Fibroblast of skin of right biceps (primary cell): ENCODE results near the gene ARHGAP11A.
"Not testable (repeated sequence)": the region's sequence is repeated elsewhere in the genome, so short reads cannot be mapped to it uniquely, and the experiment has no call there.

ENCODE experiments used
- DNase-seq: peaks from one replicate; pipeline ENCODE4 v3.0.0-alpha.2; 2013

Gene ARHGAP11A, protein sequence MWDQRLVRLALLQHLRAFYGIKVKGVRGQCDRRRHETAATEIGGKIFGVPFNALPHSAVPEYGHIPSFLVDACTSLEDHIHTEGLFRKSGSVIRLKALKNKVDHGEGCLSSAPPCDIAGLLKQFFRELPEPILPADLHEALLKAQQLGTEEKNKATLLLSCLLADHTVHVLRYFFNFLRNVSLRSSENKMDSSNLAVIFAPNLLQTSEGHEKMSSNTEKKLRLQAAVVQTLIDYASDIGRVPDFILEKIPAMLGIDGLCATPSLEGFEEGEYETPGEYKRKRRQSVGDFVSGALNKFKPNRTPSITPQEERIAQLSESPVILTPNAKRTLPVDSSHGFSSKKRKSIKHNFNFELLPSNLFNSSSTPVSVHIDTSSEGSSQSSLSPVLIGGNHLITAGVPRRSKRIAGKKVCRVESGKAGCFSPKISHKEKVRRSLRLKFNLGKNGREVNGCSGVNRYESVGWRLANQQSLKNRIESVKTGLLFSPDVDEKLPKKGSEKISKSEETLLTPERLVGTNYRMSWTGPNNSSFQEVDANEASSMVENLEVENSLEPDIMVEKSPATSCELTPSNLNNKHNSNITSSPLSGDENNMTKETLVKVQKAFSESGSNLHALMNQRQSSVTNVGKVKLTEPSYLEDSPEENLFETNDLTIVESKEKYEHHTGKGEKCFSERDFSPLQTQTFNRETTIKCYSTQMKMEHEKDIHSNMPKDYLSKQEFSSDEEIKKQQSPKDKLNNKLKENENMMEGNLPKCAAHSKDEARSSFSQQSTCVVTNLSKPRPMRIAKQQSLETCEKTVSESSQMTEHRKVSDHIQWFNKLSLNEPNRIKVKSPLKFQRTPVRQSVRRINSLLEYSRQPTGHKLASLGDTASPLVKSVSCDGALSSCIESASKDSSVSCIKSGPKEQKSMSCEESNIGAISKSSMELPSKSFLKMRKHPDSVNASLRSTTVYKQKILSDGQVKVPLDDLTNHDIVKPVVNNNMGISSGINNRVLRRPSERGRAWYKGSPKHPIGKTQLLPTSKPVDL

DNA sequence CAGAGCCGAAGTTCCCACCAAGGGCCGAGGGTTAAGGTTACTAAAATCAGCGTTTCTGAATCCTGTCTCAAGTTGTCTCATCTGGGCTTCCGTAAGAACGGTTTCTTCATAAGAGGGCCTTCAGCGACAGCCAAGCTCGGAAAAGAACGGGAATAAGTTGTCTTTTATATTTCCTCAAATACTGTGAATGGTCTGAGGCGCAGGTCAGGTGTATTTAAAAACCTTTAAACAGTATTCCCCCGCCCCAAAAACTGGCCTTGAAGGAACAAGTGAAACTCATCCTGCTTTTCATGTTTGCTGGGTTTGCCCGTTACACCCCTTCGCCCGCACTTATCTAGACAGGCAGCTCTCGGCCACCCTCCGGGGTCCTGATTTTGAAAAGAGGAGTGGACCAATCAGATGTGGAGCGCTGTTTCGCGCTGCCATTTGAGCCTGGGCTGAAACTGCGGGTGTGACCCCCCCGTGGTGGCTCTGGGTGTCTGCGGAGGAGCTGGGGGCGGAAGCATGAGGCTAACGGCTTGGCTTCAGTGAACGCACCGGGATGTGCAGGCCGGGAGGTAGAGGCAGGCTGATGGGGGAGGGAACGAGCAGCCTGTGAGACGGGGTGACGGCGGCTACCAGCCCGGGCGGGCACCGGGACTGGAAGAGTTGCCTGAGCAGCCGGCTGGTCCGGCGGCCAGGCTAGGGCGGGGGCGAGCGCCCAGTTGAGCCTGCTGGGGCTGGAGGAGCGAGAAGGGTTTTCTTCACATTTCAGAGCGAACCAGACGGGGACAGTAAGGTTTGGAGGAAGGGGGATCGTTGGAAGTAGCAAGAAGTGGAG lies at the start of gene ARHGAP11A:
ARHGAP11A (plus strand) TSS at position 454 of the 820 bp plus-strand sequence. CDS start 708 bp downstream, outside the sequence.
- DNase-seq = peak; percentile 95

DNA sequence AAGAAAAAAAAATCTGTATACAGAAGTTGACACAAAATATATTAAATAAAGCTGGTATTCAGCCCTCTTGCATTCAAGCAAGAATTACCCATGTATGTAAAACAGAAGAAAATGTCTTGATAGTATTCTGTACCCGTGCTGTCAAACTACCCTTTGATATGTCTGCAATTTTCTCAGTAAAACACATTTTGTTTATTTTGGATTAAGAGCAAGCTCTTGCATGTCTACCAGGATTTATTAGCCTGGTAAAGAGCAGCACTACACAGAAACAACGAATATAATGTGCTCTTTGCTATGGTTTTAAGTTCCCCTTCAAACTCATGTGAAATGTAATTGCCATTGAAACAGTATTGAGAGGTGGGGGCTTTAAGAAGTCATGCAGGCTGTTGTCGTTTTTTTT lies 46.3 kb upstream of the ARHGAP11A start:
- DNase-seq = not testable (repeated sequence)

DNA sequence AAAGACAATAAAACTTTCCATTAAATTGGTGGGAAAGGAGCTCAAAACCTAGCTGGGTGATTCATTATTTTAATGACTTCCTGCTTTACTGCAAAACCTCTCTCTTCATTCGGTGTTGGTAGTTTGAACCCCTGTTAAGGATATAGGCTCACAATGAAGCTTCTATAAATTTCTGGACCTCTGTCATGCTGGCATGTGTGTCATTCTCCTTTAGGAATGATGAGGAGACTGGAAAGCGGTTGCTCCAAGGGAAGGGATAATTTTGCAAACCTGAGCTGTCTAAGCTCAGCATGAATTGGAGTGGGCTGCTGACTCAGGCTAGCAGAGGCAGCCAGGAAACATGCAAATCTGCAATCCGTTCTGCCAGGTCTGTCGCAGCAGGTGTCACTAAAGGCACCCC lies 36.8 kb upstream of the ARHGAP11A start:
- not testable (repeated sequence) for DNase-seq

DNA sequence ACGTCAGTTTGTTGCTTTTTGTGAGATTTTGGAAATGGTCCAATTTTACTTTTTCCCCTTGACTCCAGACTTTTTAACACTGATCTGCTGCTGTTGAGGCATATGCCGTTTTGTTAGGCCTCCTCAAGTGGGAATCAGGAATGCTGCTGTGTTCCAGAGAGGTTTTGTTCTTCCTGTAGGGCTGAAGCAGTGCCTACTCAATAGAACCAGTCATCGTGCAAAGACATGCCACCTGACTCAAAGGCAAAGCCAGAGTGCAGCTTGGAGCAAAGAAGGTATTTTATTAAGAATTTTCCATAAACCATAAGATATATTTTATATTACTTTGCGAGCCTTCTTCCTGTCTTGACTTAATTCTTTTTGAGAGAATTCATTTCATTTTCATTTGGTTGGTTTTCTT lies 29.5 kb upstream of the ARHGAP11A start:
- DNase-seq = not testable (repeated sequence)

DNA sequence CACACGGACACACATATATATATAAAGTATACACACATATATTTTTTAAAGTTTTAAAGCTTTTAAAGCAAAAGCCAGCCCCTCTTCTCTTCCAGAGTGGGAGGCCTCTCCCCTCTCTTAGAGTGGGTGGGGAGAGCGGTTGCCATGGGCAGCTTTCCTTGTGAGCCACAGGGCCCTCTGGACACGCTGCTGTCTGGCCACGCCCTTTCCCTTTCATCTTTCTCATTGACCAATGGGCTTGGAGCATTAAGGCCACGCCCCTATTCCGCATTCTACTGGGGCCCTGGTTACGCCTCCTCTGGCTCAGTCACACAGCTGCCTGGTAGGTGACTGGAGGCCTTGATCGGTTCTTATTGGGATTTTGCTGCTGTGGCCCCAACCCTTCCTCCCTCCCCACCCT lies 22.2 kb upstream of the ARHGAP11A start, which contains the start of gene GOLGA8N:
GOLGA8N (plus strand) TSS at position 306 of the 400 bp plus-strand sequence.
- not testable (repeated sequence) for DNase-seq

DNA sequence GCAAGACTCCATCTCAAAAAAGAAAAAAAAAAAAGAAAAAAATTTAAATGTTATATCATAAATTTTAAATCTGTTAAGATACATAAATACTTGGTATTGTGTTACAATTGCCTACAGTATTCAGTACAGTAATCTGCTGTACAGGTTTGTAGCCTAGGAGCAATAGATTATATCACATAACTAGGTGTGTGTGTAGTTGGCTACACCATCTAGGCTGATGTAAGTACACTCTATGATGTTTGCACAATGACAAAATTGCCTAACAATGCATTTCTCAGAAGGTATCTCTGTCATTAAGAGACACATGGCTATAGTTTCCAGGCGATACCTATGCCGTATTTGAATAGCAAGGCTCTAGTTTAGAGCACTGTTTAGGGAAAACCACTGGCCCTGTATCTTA lies 5.8 kb upstream of the ARHGAP11A start:
- not testable (repeated sequence) for DNase-seq

DNA sequence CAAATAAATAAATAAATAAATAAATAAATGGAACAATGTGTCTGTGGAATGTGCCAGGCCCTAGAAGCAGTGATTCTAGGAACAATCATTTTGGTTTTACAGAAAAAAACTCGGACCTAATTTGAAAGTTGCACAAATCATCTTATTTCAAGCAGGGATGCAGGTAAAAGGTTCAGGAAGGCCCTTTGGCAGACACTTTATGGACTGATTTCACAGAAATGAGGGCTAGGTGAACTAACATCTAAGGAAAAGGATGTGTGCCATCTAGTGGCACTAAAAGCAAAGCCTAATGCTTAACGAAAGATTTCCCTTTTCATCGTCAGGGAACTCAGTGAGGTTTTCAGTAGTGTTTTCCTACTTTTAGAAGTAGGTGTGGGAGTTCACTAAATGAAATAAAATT lies 4.6 kb upstream of the ARHGAP11A start:
- peak; percentile 35 for DNase-seq

DNA sequence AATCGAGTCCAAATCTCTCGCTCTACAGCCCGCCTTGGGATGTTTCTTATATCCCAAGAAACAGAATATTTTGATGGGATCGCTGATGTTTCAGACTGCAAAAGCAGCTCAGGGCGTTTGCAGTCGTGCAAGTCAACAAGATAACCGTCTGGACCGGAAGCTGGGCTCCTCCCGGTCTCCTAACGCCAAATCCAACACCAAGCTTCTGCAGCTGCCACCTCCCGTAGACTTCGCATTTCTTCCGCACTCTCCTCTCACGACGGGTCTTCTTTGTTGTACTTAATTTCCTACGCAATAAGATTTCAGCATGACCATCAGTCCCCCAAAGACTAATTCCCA lies 623 bp upstream of the ARHGAP11A start:
- not testable (repeated sequence) for DNase-seq

DNA sequence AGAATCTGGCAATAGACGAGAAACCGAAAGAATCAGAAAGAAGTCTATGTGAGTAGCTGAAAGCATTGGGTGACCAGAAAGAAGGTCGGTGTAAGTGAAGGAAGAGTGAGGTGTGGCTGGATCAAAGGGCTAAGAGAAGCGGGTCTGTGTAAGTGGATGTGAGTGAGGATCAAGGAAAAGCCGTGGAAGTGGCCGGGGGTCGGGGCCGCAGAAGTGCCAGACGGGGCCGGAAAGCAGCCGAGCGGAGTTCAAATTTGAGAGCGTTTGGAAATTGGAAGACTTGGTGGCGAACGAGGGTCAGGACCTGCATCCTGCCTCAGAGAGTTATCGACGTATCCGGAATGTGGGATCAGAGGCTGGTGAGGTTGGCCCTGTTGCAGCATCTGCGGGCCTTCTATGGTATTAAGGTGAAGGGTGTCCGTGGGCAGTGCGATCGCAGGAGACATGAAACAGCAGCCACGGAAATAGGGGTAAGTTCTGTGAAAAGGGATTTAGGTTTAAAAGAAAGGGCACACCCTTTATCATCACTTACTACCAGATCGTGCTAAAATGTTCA lies 645 bp downstream of the ARHGAP11A start:
- DNase-seq = not testable (repeated sequence)

DNA sequence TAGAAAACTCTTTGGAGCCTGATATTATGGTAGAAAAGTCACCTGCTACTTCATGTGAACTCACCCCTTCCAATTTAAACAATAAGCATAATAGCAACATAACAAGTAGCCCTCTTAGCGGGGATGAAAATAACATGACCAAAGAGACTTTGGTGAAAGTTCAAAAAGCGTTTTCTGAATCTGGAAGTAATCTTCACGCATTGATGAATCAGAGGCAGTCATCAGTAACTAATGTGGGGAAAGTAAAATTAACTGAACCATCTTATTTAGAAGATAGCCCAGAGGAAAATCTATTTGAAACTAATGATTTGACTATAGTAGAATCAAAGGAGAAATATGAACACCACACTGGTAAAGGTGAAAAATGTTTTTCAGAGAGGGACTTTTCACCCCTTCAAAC lies 21.1 kb downstream of the ARHGAP11A start:
- no peak for DNase-seq

DNA sequence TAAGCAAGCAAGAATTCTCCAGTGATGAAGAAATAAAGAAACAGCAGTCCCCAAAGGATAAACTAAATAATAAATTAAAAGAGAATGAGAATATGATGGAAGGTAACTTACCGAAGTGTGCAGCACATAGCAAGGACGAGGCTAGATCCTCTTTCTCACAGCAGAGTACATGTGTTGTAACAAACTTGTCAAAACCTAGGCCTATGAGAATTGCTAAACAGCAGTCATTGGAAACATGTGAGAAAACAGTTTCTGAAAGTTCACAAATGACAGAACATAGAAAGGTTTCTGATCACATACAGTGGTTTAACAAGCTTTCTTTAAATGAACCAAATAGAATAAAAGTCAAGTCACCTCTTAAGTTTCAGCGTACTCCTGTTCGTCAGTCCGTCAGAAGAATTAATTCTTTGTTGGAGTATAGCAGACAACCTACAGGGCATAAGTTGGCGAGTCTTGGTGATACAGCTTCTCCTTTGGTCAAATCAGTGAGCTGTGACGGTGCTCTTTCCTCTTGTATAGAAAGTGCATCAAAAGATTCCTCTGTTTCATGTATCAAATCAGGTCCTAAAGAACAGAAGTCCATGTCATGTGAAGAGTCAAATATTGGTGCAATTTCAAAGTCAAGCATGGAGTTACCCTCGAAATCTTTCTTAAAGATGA lies 21.7 kb downstream of the ARHGAP11A start:
- no peak for DNase-seq

DNA sequence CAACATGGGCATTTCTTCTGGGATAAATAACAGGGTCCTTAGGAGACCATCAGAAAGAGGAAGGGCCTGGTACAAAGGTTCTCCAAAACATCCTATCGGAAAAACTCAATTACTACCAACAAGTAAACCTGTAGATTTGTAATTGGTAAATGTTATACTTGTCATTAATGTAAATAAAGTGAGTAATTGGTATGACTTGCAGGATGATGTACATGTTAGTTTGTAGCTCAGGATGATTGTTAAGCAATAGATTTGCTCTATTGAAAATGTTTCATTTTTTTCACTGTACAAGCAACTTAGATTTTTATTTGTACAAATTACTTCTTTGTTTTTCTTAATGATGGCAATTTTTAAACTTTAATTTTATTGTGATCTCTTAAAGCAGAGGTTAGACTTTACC lies 22.4 kb downstream of the ARHGAP11A start:
- no peak for DNase-seq

DNA sequence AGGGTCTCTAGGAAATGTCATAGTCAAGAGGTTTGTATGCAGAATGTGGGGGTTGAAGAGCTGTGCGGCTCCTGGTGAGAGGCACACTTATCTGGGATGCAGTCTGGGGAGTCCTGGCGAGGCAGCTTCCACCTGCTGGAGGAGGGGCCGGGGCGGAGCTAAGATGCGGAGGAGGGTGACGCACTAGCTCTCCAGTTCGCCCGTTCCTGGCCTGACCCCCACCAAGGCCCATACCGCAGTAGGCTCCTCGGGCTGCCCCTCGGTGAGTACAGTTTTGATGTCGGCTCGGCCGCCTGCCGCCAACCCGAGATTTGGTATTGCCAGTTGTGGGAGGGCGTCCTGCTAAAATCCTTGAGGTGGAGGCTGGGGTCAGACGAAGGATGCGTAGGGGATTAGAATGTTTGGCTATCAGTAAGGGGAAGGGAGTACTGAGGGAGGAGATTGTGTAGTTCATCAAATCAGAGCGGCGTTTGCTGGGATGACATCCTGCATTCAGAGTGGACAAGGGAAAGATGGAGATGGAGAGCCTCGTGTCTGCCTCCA lies 26.3 kb downstream of the ARHGAP11A start, which contains the start of gene SCG5:
SCG5 (plus strand) TSS at position 194 of the 543 bp plus-strand sequence. CDS start 1,883 bp downstream, outside the sequence.
- DNase-seq = peak; percentile 31

DNA sequence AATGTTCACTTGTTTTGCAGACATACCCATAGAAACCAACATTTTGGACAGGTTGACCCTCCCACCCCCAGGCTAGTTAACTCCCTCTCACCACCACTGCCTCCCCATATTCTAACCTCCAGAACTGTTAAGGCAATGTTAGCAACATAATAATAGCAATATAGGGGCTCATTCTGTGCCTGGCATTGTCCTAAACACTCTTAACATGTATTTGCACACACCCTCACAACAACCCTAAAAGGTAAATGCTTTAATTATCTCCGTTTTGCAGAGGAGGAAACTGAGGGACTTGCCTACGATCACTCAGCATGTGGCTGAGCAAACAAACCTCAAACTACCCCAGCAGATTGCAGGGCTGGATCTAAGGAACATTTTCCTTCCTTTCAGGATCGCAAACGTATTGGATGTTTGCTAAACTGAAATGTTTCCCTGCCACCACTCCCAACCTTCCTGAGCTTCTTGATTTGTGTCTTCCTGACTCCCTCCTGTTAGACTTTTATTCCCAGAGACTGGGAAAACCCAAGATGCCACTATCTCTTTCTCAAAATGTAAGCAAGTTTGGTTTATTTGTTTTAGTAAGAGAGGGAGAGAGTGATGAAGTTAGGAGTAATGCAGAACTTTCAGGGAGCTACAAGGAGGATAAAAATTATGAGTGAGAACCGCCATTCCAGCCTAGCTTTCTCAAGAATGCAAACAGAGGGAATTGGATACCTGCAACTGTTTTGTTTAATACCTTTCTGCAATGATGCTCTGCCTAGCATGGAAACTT lies 27.5 kb downstream of the ARHGAP11A start:
- DNase-seq = no peak

DNA sequence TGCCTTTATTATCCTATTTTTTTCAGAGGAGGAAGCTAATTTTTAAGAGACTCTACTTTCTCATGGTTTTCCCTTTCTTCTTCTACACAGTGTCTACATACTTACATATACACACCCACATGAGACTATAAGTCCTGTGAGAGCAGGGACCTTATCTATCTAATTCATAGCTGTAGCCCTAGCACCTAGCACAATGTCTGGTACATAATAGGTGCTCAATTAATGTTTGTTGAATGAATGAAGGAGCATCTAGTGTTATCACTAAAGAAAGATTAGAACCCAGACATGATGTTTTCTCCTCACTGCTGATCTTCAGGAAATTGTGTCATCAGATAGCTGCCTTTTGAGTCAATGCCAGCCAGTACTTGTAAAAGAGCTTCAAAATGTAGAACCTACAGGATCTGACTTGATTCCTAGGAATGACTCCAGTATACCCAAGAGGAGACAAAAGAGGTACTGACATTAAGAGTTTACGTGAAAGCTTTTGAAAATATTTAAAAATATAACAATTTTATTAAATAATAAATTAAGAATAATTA lies 28.7 kb downstream of the ARHGAP11A start:
- DNase-seq = peak; percentile 62

DNA sequence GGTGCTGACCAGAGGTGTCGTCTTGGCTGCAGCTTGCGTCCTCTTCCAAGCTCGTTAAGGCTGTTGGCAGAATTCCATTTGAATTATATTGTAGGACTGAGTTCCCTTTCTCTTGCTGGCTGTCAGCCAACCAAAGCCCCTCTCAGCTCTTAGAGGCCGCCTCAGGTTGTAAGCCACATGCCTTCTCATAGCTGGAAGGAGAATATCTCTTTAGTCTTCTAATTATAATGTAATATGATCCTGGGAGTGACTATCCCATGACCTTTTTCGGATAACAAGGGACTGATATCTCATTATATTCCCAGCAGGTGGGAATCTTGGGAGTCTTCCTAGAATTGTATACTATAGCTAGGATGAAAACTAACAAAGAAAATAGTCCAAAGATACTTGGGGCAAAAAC lies 31.0 kb downstream of the ARHGAP11A start:
- no peak for DNase-seq

DNA sequence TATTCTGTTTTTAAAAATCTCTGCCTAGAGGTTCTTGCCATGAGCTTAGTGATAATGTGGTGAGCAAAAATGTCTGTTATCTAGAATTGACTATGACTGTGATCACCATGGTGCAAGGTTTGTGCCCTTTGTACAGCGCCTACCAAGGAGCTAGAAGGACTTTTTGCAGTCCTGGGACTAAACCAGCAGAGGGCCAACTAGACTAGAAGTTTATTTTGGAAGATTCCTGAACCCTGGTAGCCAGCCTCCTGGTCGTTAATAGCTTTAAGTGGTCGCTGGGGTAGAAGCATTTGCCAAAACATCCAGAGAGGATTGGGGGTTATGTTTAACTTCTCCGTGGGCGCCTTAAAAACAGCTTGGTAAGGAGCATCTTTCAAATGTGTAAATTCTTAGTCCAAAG lies 34.0 kb downstream of the ARHGAP11A start:
- DNase-seq = peak; percentile 55

DNA sequence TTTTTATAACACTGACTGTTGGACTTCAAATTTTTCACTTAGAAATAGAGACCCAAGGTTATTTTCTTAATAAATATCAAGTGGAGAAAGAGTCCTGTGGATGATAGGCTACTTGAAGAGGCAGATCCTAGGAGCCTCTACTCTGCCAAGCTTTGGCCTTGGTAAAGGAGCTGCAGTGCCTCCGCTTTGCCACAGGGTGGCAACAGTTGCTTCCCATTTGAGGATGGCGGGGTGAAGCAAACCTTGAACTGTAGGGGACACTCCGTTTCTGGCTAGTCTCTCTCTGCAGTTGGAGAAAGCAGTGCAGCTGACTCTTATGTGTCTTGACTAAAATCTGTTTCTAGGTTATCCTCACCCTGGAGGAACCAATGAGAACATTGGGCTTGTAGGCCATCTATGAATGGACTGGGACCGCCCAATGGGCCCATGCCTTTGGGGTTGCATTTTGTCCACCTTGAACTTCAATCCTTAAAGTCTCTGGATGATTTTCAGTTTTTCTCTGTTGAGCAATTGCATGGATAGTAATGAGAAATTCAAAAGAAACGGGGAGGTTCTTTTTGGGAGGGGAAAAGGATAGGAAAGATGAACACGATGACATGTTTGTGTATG lies 36.0 kb downstream of the ARHGAP11A start:
- DNase-seq = peak; percentile 80

DNA sequence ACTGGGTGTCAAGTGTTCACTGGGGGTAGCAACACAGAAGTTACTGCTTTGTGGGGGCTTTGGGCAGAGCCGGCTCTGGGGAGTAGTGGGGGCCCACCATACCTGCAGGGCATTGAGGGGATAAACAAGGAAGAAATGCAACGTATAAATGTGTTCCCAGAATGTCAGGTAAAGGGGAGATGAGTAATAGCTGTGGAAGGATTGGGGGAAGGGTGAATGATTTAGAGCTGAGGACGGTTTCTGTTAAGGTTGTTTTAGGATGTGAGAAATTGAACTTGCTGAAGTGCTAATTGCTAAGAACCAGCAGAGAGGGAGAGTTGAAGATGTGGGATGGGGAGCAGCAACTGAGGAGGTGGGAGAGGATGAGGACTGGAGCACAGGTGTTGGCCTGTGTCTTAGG lies 36.9 kb downstream of the ARHGAP11A start:
- no peak for DNase-seq

DNA sequence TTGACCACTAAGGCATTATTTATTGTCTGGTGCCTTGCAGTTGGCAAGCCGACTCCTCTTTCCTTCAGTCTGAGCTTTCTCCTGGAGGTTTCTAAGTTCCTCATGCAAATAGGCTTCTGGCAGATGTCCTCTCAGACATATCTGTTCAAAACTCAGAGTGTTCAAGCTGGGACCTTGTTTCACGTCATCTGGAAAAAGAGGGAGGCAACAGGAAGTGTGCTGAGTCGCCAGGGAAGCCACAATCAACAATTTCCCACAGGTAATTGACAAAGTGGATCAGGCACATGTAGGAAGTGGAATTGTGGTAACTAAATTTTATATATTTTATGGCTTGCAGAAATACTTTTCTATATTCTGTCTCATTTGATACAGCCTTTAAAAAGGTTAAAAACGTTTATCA lies 40.8 kb downstream of the ARHGAP11A start:
- DNase-seq = peak; percentile 30
